B cell (primary cell): ENCODE data around the gene TRIM72. TPM values are rescaled to one million over a fixed set of nuclear protein-coding genes. Genes with fewer than 3 reads are reported as not detected.
"Not testable (repeated sequence)": the region's sequence is repeated elsewhere in the genome, so short reads cannot be mapped to it uniquely, and the experiment has no call there.

Experiments used
- ATAC-seq: fragments of 200-7000 bp; cut with Tn5 transposase; one replicate; pipeline ENCODE4 v1.10.0; 2021; ENCODE audit warnings: low read depth, mild to moderate bottlenecking, moderate number of reproducible peaks, moderate library complexity
- CTCF ChIA-PET: fragments of 350-600 bp; sonication (Branson Sonifier 250); formaldehyde crosslinking; loops from one replicate; lab custom pipeline; 2021; ENCODE audit warnings: antibody characterized with exemption, inconsistent platforms; lab: Charles Lee
- POLR2A ChIA-PET: fragments of 350-600 bp; sonication (Branson Sonifier 250); formaldehyde crosslinking; loops from one replicate; lab custom pipeline; 2021; ENCODE audit warnings: antibody characterized with exemption; lab: Charles Lee
- DNase-seq: peaks from one replicate; pipeline ENCODE4 v3.0.0; 2013
- H2AFZ ChIP-seq: 2 replicates; pipeline ENCODE4 v1.6.1; 2012; ENCODE audit warnings: mild to moderate bottlenecking, low read depth, low read length; ENCODE audit not compliant: insufficient read depth, poor library complexity, severe bottlenecking
- H3K27ac ChIP-seq, 2 donors: 1 replicate in 1 of 2; 2 replicates in 1 of 2; pipeline ENCODE4 v1.5.1; 2012 to 2013; ENCODE audit warnings: low read length in 2 of 2, mild to moderate bottlenecking in 2 of 2, moderate library complexity in 1 of 2
- H3K27me3 ChIP-seq, 4 experiments: fragments of 200-600 bp in 1 of 4; sonication (generic) in 1 of 4; replicated peaks in 1 of 4; 1 replicate in 2 of 4; 2 replicates in 2 of 4; pipeline versions ENCODE4 v1.6.1 to v1.7.0; 2013 to 2016; ENCODE audit warnings: low read length in 3 of 4, mild to moderate bottlenecking in 2 of 4, mixed read lengths in 1 of 4, moderate library complexity in 1 of 4; ENCODE audit not compliant: insufficient read depth in 4 of 4, control insufficient read depth in 3 of 4; ENCODE audit errors: control extremely low read depth in 1 of 4
- H3K36me3 ChIP-seq, 2 experiments: replicated peaks in 1 of 2; 1 replicate in 1 of 2; 2 replicates in 1 of 2; pipeline versions ENCODE4 v1.6.1 to v1.7.1; 2013; ENCODE audit warnings: low read length in 1 of 2; ENCODE audit not compliant: insufficient read depth in 2 of 2, control insufficient read depth in 1 of 2; ENCODE audit errors: control extremely low read depth in 1 of 2, extremely low read depth in 1 of 2
- H3K4me1 ChIP-seq, 2 donors: fragments of 200-600 bp in 1 of 2; sonication (generic) in 1 of 2; 1 replicate in 1 of 2; 2 replicates in 1 of 2; pipeline versions ENCODE4 v1.5.1 to v1.6.1; 2013 to 2017; ENCODE audit warnings: low read length in 2 of 2; ENCODE audit not compliant: control insufficient read depth in 2 of 2, insufficient read depth in 2 of 2
- H3K4me2 ChIP-seq: replicated peaks from 2 replicates; pipeline ENCODE3; 2012; ENCODE audit warnings: mild to moderate bottlenecking, low read depth, low read length; ENCODE audit not compliant: poor library complexity, severe bottlenecking
- H3K4me3 ChIP-seq, 5 experiments: fragments of 200-600 bp in 1 of 5; sonication (generic) in 1 of 5; 1 replicate in 3 of 5; 2 replicates in 2 of 5; pipeline versions ENCODE4 v1.5.1 to v1.7.0; 2011 to 2016; ENCODE audit warnings: low read length in 4 of 5, mild to moderate bottlenecking in 4 of 5, low read depth in 2 of 5, control low read depth in 1 of 5, moderate library complexity in 1 of 5; ENCODE audit not compliant: insufficient read depth in 1 of 5; ENCODE audit errors: control extremely low read depth in 1 of 5, extremely low read depth in 1 of 5
- H3K79me2 ChIP-seq: fragments of 200-600 bp; sonication (generic); one replicate; pipeline ENCODE4 v1.6.0; 2016; ENCODE audit warnings: low read length; ENCODE audit not compliant: control insufficient read depth, insufficient read depth
- H3K9ac ChIP-seq: fragments of 200-600 bp; sonication (generic); 2 replicates; pipeline ENCODE4 v1.6.1; 2017; ENCODE audit warnings: mild to moderate bottlenecking, low read length, moderate library complexity
- H3K9me3 ChIP-seq, 3 donors: one replicate each; pipeline versions ENCODE4 v1.6.1 to v1.7.1; 2013; ENCODE audit warnings: low read length in 2 of 3; ENCODE audit not compliant: control insufficient read depth in 2 of 3, insufficient read depth in 1 of 3; ENCODE audit errors: control extremely low read depth in 1 of 3
- H4K20me1 ChIP-seq: 2 replicates; pipeline ENCODE4 v1.6.0; 2012; ENCODE audit warnings: mild to moderate bottlenecking, low read length; ENCODE audit not compliant: insufficient read depth, control insufficient read depth, poor library complexity, severe bottlenecking
- H3K27ac Mint-ChIP-seq: one replicate; pipeline ENCODE4 v1.8.0; 2021; ENCODE audit warnings: mixed read lengths
- H3K27me3 Mint-ChIP-seq: one replicate; pipeline ENCODE4 v1.8.0; 2021; ENCODE audit warnings: mixed read lengths
- H3K4me1 Mint-ChIP-seq: one replicate; pipeline ENCODE4 v1.8.0; 2021; ENCODE audit warnings: mixed read lengths
- H3K4me3 Mint-ChIP-seq: one replicate; pipeline ENCODE4 v1.8.0; 2021; ENCODE audit warnings: mixed read lengths
- H3K9me3 Mint-ChIP-seq: one replicate; pipeline ENCODE4 v1.8.0; 2022; ENCODE audit warnings: mixed read lengths; ENCODE audit not compliant: insufficient read depth
- CTCF ChIP-seq: fragments of 200-600 bp; IDR thresholded peaks from one replicate; pipeline ENCODE4 v1.8.0; 2022; ENCODE audit warnings: antibody characterized with exemption, mild to moderate bottlenecking
- EZH2 ChIP-seq: IDR thresholded peaks from 2 replicates; pipeline ENCODE4 v1.6.1; 2012; ENCODE audit warnings: borderline replicate concordance, low read depth, mild to moderate bottlenecking, moderate library complexity, low read length; ENCODE audit not compliant: insufficient read depth, poor library complexity, severe bottlenecking
- WGBS: methylation state at CpG from one replicate; pipeline ENCODE4 v1.1.5; 2013; ENCODE audit warnings: missing lambda C conversion rate; ENCODE audit not compliant: insufficient coverage; 5-methylcytosine and 5-hydroxymethylcytosine counted together
- intact Hi-C: fragments of 100-400 bp; cut with micrococcal nuclease; formaldehyde crosslinking; loops from one replicate; pipeline ENCODE4 v1.10.0; 2022
- polyA plus RNA-seq: library from polyadenylated mRNA; depleted of rRNA; stranded (reverse); fragments of >200 nt; gene quantifications from 2 replicates; pipeline ENCODE4 v1.2.3, GENCODE V29; 2012
- total RNA-seq, 2 donors: library from RNA; stranded (reverse); fragments of 120-200 nt in 1 of 2; gene quantifications; 1 replicate in 1 of 2; 2 replicates in 1 of 2; pipeline versions ENCODE4 v1.2.3 to v1.2.4, GENCODE V29; 2013 to 2022

The TRIM72 gene
- total and polyA plus RNA-seq, 2 donors (not counting 1 experiment from before 2014, with no cell fraction given), result 0.03 to 0.05 TPM

- WGBS, result 14% methylated on average over 3 of the region's 9 CpGs
- H3K36me3 ChIP-seq, result no peaks in the 10 kb centered on the region
- intact Hi-C loops, result loop anchor here (1.0 to 2.0 kb wide), 2 partner anchors 15 to 19 kb away; partner anchors contain the start of gene ITGAM
- Mint-ChIP-seq H3K27me3 (no peaks in the 10 kb centered on the region), H3K4me1 (peaks cover 13% of the 10 kb centered on the region), H3K27ac (peak overlapping the region; percentile 57), H3K9me3 (no peaks in the 10 kb centered on the region), H3K4me3 (peak overlapping the region; percentile 52)
- H3K9me3 ChIP-seq, result no peaks in the 10 kb centered on the region
- H4K20me1 ChIP-seq, result no peaks in the 10 kb centered on the region
- ChIA-PET POLR2A (interaction anchor here (0.6 to 1.3 kb wide), 4 partner anchors 22 to 492 kb away, joined by 3 to 5 read pairs (median 4); partner anchors contain the start of gene PYDC1), CTCF (interaction anchor here (0.6 to 1.3 kb wide), 8 partner anchors 11 to 302 kb away, joined by 3 to 5 read pairs (median 3); partner anchors contain the start of genes PYCARD and PYDC1)
- no peak overlapping the region for H3K9ac ChIP-seq
- H3K27ac ChIP-seq, result no peak overlapping the region
- TF ChIP-seq EZH2 (no peak), CTCF (no peak)
- H3K4me3 ChIP-seq, result no peak overlapping the region
- peaks cover 11 to 19% of the 10 kb centered on the region in 2 donors for H3K4me1 ChIP-seq
- H3K27me3 ChIP-seq, result peaks cover 0 to 12% (median 4%) of the 10 kb centered on the region in 4 experiments
- H3K4me2 ChIP-seq, result peak overlapping the region; percentile 59
- no peaks in the 10 kb centered on the region for H3K79me2 ChIP-seq
- DNase-seq (peak; percentile 82), ATAC-seq (peak; percentile 90)
- H2AFZ ChIP-seq, result no peak overlapping the region
Observed at GRCh38 chr16:31243734-31244670, 30.1 kb downstream of the TRIM72 start.

GRCh38 chr16:31245598-31245997, 31.7 kb downstream of the TRIM72 start:
- intact Hi-C loops, result loop anchor here (2.0 kb wide), 1 partner anchor 13 kb away; the partner anchor contains the start of gene ITGAM
- H3K4me1 ChIP-seq, result peaks cover 11 to 19% of the 10 kb centered on the region in 2 donors

More at GRCh38 chr16:31245598-31245997, 31.7 kb downstream of the TRIM72 start:
- H3K4me3 Mint-ChIP-seq, H3K27ac Mint-ChIP-seq, H3K79me2 ChIP-seq, H3K9me3 Mint-ChIP-seq, H3K4me2 ChIP-seq, H3K27ac ChIP-seq, H3K9me3 ChIP-seq, POLR2A ChIA-PET, H2AFZ ChIP-seq, H3K27me3 Mint-ChIP-seq, ATAC-seq, DNase-seq, H3K4me3 ChIP-seq, H3K9ac ChIP-seq, CTCF ChIA-PET, H3K36me3 ChIP-seq, H4K20me1 ChIP-seq: not testable (repeated sequence)
- H3K27me3 ChIP-seq, result peaks cover 0 to 15% (median 5%) of the 10 kb centered on the region in 4 experiments
- H3K4me1 Mint-ChIP-seq, result peaks cover 13% of the 10 kb centered on the region
- WGBS, result 92% methylated on average over 4 of the region's 8 CpGs
